HG02885 (cell line): ENCODE measurements around the gene KLHL29.
"Not testable (repeated sequence)": the region's sequence is repeated elsewhere in the genome, so short reads cannot be mapped to it uniquely, and the experiment has no call there.

Experiments used
- ATAC-seq: cut with Tn5 transposase; IDR thresholded peaks from one replicate; pipeline ENCODE4 v1.9.1; 2021; ENCODE audit warnings: mild to moderate bottlenecking; ENCODE audit not compliant: unreplicated experiment, poor library complexity

KLHL29 gene

GRCh38 chr2:23384551-23385343 lies at the start of gene KLHL29:
Gene KLHL29 (plus strand): TSS chr2:23385179. CDS start chr2:23562197, 177,018 bp downstream.
- ATAC-seq, result peak; percentile 67

DNA sequence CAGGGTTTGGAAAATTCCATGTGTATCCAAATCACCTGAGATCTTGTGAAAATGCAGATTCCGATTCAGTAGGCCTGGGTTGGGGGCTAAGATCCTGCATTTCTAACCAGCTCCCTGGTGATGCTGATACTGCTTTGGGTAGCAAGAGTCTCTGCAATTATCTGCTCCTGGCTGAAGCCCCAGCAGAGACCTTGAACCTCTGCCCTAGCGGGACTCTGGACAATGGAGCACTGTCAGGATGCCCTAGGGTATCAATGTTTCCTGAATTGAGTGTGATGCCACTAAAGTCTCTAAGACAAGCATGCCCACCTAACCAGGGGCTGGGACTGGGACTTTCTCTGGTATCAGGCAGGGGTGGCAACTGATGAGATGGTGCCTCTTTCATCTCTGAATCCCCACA lies 49.4 kb upstream of the KLHL29 start:
- no peak for ATAC-seq

DNA sequence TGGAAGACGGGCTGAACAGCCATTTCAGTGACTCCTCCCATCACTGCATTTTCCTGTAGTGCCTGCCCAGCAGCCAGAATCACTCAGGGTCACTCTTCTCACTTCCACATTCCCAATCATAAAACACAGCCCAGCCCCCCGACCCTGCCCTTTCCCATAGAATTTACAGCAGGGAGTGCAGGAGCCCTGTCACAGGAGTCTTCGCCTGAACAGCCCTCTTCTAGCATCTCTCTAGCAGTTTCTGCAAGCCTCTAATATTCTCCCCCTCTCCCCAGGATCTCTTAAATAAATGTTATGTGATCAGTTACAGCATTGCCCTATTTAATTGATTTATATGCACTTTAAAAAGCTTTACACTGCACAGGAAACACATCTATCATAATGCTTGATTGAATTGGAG lies 42.9 kb upstream of the KLHL29 start:
- no peak for ATAC-seq

GRCh38 chr2:23346029-23346428 lies 39.0 kb upstream of the KLHL29 start:
- ATAC-seq, result peak; percentile 62

- ATAC-seq, result no peak
Measured at GRCh38 chr2:23346781-23347180, 38.2 kb upstream of the KLHL29 start.

DNA sequence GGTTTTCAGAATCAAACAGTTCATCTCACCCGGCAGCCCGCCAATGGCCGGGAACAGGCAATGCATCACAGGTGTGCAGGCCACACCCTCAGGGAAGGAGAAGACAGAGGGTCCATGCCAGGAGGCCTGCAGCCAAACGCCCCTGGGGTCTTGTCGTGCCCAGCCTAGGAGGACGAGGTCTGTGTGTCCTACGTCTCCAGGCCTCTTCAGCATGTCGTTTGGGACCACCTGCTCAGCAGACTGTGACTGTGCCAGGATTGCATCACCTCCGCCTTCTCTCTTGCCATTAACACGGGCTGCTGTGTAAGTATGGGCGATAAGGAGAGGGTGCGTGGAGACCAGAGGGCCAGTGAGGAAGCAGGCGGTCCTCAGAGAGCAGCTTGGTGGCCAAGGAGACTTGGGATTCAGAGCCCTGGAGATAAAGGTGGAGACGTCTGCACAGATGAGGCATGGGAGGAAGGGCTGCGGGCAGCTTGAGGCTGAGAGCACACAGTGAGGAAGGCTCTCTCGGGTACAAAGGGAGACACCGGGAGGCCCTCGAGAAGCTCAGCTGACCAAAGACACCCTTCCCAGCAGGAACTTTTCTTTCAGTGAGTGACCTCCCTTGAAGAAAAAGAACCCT lies 37.4 kb upstream of the KLHL29 start:
- ATAC-seq, result no peak

GRCh38 chr2:23348093-23348481 lies 36.9 kb upstream of the KLHL29 start:
- ATAC-seq, result not testable (repeated sequence)

GRCh38 chr2:23349508-23349907 lies 35.5 kb upstream of the KLHL29 start:
- no peak for ATAC-seq

DNA sequence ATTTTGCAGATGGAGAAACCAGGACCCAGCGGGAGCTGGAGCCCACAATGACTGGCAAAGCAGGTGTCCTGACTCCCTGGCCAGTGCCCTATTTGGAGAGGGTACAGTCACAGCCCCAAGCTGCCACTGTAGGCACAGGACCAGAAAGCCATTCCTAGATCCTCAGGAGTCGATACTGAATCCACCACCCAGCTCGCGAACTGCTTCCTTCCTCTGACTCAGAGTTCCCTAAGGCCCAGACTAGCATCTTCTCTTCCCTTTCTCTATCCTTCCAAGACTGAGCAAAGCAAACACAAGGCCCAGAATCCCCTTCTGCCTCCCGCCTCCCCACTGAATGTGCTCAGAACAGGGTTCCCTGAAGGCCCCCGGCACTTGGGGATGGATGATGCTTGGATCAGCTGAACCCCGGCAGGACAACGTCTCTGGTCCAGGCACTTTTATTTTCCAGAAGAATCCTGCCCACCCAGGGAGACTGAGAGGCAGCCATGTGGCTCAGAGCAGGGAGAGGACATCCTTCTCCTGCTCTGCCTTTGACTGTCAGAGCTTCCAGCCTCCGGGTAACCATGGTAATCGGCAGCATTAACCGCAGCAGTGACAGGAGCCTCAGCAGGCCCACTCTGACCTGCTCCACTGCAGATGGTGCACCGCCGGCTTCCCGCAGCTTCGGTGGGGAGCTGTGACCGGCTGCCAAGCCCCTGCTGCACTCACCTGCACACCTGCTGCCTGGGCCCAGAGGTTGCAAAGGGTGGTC lies 34.8 kb upstream of the KLHL29 start:
- no peak for ATAC-seq

GRCh38 chr2:23350792-23351355 lies 34.1 kb upstream of the KLHL29 start:
- no peak for ATAC-seq

DNA sequence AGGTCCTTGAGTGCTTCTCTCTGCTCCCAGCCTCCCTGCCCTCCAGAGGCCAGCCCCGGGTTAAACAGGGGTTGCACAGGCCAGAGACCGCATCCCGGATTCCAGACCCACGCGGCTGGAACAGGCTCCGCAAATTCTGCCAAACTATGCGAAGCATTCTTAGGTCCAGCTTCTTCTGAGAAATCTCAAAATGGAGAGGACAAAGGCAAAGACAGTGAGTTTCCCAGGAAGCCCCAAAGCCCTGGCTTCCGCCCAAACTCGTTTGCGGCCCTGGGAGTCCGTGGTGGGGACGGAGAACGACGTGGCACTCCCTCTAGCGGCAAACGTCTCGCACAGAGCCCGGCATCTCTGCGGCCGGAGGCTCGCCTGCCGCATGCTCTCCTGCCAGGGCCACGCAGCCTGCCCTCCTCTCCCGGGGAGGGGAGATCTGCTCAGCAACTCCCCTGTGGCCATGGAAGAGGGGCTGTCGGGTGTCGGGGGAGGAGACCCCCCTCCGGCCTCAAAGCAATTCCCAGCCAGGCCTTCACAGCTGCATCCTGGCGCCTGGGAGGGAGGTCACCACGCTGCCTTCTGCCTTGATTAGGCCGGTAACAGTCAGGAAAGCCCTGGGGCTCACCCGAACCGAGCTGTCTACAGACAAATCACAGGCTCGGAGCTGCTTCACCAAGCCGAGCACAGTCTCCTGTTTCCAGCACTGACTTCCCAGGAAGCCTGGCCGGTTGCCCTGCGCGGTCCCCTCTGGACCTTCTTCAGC lies 33.4 kb upstream of the KLHL29 start:
- peak; percentile 93 for ATAC-seq

DNA sequence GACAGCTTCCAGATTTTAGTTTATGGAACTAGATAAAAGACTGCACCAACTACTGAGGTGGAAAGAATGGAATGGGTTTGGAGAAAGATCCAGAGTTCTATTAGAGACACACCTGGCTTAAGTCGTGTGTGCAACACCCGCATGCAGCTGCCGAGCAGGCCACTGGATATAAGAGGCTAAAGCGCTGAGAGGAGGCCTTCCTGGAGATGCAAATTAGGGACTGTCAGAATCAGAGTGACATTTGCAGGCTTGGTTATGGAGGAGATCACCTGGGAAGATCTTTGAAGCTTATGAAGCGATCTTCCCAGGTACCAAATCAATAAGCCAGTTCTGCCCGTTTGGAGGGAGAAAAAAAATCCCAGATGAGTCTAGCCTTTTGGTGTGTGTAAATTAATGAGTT lies 30.4 kb upstream of the KLHL29 start:
- peak; percentile 81 for ATAC-seq

DNA sequence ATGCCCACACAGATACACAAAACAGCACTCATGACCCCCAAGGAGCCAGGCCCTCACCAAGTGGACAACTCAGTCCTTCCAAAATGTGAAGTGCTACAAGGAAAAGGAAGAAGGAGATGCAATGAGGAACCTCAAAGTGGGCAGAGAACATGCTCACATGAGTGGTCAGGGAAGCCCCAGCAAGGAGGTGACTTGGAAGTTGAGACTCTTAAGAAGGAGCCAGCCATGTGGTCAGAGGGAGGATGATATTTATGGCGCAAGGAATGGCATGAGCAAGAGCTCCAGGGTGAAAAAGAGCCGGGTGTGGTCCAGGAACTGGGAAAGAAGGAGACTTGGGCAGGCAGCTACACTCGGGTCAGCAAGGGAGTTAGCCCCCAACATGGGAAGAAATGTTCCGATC lies 30.0 kb upstream of the KLHL29 start:
- ATAC-seq, result peak; percentile 3

DNA sequence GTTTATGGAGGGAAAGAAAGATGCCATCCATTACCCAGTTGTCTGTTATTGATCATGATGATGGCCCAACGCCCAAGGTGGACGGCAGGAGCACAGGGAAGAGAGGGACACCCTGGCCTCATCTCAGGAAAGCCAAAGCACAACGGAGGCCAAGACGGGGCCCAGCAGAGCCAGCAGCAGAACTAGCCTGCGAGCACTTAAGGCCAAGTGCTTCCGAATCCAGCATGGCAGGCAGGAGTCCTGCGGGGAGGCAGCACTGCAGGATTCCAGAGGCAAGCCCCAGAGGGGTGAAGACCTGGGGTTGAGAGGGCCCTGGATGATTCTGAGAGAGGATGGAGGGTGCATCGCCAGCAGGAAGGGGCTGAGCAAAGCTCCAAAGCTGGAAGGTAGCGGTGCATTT lies 28.3 kb upstream of the KLHL29 start:
- ATAC-seq, result no peak

GRCh38 chr2:23359631-23360567 lies 25.1 kb upstream of the KLHL29 start:
- no peak for ATAC-seq

DNA sequence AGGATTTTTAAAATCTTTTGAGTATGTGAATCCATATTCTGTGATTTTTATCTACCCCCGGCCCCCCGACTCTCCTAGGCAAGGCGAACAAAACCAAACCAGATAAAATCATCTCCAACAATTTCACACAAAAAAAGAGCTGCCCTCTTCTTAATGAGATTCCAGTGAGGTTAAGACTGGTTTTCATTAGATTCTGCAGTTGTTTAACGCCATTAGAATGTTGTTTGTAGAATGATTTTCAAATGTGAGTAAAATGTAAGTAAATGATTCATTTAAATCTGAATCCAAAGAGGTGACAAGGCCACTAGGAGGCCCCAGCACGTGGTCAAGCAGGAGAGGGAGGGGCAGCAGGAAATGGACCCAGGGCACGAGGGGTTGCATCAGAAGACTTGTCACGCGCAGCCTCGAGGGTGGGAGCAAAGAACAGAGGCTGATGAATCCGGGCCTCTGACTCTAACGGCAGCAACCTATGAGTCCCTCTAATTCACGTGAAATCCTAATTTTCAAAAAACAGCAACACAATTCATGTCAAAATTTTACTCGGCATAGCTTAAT lies 24.3 kb upstream of the KLHL29 start:
- ATAC-seq, result no peak

DNA sequence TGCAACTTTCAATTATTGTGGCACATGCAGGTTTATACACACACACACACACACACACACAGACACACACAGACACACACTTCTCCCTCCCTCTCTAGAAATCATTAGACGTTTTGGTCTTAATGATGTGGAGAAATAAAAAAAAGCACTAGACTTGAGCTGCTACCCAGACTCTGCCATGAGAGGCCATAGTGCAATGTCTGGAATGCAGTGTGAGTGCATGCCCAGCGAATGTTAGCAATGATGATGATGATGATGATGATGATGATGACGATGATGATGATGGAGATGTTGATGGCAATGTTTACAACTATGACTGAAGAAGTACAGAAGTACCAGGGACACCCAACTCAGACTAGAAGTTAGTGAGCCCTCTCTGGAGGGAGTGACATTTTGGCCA lies 23.8 kb upstream of the KLHL29 start:
- ATAC-seq, result no peak

GRCh38 chr2:23363268-23363667 lies 21.7 kb upstream of the KLHL29 start:
- ATAC-seq, result no peak

DNA sequence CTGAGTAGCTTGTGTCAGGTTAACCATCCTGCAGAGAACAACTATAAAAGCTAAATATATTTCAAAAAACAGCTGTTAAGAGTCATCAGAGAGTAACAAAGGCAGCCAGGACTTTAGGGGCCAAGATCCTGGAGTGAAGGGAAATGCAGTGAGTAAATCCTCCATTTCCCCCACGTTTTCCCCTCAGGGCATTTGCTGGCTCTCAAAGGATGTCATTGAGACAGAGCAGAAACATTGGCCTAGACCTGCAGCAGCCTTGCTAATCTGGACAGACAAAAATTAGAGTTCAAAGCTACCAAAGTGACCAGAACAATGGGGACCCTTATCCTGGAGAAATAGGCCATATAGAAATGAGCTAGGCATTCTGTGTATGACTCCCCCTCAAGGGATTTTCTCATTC lies 21.1 kb upstream of the KLHL29 start:
- ATAC-seq, result no peak
